ENCODE measurements around the gene STK38L.

DNA sequence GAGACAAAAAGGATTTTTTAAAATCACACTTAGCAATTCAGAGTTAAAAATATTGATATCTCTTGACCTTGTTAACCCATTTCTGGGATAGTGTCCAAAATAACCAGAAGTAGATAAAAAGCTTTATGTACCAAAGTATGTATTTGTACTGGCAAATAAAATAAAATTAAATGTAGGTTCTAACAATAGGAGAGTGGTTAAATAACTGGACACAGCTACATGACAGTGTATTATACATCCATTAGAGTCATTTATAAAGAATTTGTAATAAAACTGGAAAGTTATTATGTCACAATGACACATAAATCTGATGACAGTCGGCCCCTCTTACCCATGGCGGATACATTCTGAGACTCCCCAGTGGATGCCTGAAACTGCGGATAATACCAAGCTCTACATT, 122.5 kb downstream of the STK38L start:
- no peak for TF ChIP-seq CTCF (IDR thresholded peaks at IDR 0.05 in 8 of 11, conservative IDR thresholded peaks at IDR 0.05 in 3 of 11)
- no peak for TF ChIP-seq POLR2AphosphoS5 (IDR thresholded peaks at IDR 0.05)

Measured in spleen (tissue), 7 donors.